Measurements from ENCODE around the gene KHSRP. TPM values are rescaled to one million over a fixed set of nuclear protein-coding genes. Genes with fewer than 3 reads are reported as not detected.

Gene KHSRP
- 100 to 1,000 TPM in 3 of 4 donors, 10 to 100 TPM in 1; 79.5 to 147 (median 119) TPM for total RNA-seq

GRCh38 chr19:6424195-6424938 lies at the start of gene KHSRP:
Gene KHSRP (minus strand): TSS chr19:6424811. CDS start chr19:6424701, 110 bp downstream.
- Histone ChIP-seq H3K27ac (peak within 1 kb of the TSS; percentile 78 to 92 (median 88)), H3K9me3 (no peaks in the 10 kb centered on the region), H3K4me1 (peaks cover 0 to 51% (median 26%) of the 10 kb centered on the region in 4 donors), H3K36me3 (peaks cover 0 to 28% (median 0%) of the 10 kb centered on the region in 3 donors), H3K4me3 (peak within 1 kb of the TSS; percentile 70 to 95 (median 88)), H3K27me3 (no peaks in the 10 kb centered on the region)
- DNase-seq (ENCODE audit: low spot score in 2 of 2), result no peak
- TF ChIP-seq CTCF (IDR thresholded peaks at IDR 0.05), result no peak
- peak; percentile 70 to 86 for TF ChIP-seq POLR2A (IDR thresholded peaks at IDR 0.05)
- TF ChIP-seq EP300 (IDR thresholded peaks at IDR 0.05), result peak in 1 of 2 donors; percentile 82
- WGBS, 2 donors, result 1% methylated on average over 14 to 32 of the region's 114 CpGs

GRCh38 chr19:6473647-6474046 lies 49.0 kb upstream of the KHSRP start:
- peaks cover 0 to 18% (median 0%) of the 10 kb centered on the region in 4 donors for H3K4me1 ChIP-seq
- no peak overlapping the region for H3K4me3 ChIP-seq
- DNase-seq (ENCODE audit: low spot score in 2 of 2), result no peak
- TF ChIP-seq POLR2A (IDR thresholded peaks at IDR 0.05) (no peak), EP300 (IDR thresholded peaks at IDR 0.05) (no peak), CTCF (IDR thresholded peaks at IDR 0.05) (no peak)
- no peak overlapping the region for H3K27ac ChIP-seq
- peaks cover 0 to 31% of the 10 kb centered on the region in 2 donors for H3K27me3 ChIP-seq
- no peaks in the 10 kb centered on the region for H3K9me3 ChIP-seq
- WGBS, 2 donors, result 78 to 84% methylated on average over 9 of the region's 9 CpGs
- H3K36me3 ChIP-seq, result no peaks in the 10 kb centered on the region

GRCh38 chr19:6472713-6473112 lies 48.1 kb upstream of the KHSRP start:
- no peak for TF ChIP-seq CTCF (IDR thresholded peaks at IDR 0.05)
- TF ChIP-seq EP300 (IDR thresholded peaks at IDR 0.05), result no peak
- TF ChIP-seq POLR2A (IDR thresholded peaks at IDR 0.05), result no peak
- peaks cover 0 to 18% (median 0%) of the 10 kb centered on the region in 4 donors for H3K4me1 ChIP-seq
- DNase-seq (ENCODE audit: low spot score in 2 of 2), result no peak
- WGBS, 2 donors, result 67% methylated on average over 4 of the region's 4 CpGs
- no peaks in the 10 kb centered on the region for H3K36me3 ChIP-seq
- no peak overlapping the region for H3K27ac ChIP-seq
- H3K4me3 ChIP-seq, result no peak overlapping the region
- peaks cover 0 to 31% of the 10 kb centered on the region in 2 donors for H3K27me3 ChIP-seq
- no peaks in the 10 kb centered on the region for H3K9me3 ChIP-seq

GRCh38 chr19:6471076-6471475 lies 46.5 kb upstream of the KHSRP start:
- peaks cover 0 to 17% of the 10 kb centered on the region in 2 donors for H3K27me3 ChIP-seq
- H3K36me3 ChIP-seq, result no peaks in the 10 kb centered on the region
- TF ChIP-seq CTCF (IDR thresholded peaks at IDR 0.05), result no peak
- no peak for TF ChIP-seq EP300 (IDR thresholded peaks at IDR 0.05)
- TF ChIP-seq POLR2A (IDR thresholded peaks at IDR 0.05), result no peak
- H3K9me3 ChIP-seq, result no peaks in the 10 kb centered on the region
- no peak overlapping the region for H3K4me3 ChIP-seq
- H3K4me1 ChIP-seq, result peaks cover 0 to 7% (median 0%) of the 10 kb centered on the region in 4 donors
- H3K27ac ChIP-seq, result no peak overlapping the region
- WGBS, 2 donors, result 76 to 85% methylated on average over 14 of the region's 14 CpGs
- DNase-seq (ENCODE audit: low spot score in 2 of 2), result no peak

GRCh38 chr19:6470173-6470572 lies 45.6 kb upstream of the KHSRP start:
- DNase-seq (ENCODE audit: low spot score in 2 of 2), result no peak
- Histone ChIP-seq H3K9me3 (no peaks in the 10 kb centered on the region), H3K27me3 (peaks cover 0 to 10% of the 10 kb centered on the region in 2 donors), H3K27ac (no peak overlapping the region), H3K4me3 (no peak overlapping the region), H3K4me1 (no peaks in the 10 kb centered on the region), H3K36me3 (no peaks in the 10 kb centered on the region)
- 64 to 68% methylated on average over 8 of the region's 8 CpGs for WGBS, 2 donors
- TF ChIP-seq EP300 (IDR thresholded peaks at IDR 0.05) (no peak), CTCF (IDR thresholded peaks at IDR 0.05) (no peak), POLR2A (IDR thresholded peaks at IDR 0.05) (no peak)

Data from tibial nerve (tissue), 4 donors.